ENCODE results near the gene GNA12.
A peak's percentile ranks its signal among the peaks of the same experiment; 100 is the strongest.
"Not testable (repeated sequence)": the region's sequence is repeated elsewhere in the genome, so short reads cannot be mapped to it uniquely, and the experiment has no call there.

Gene GNA12

GRCh38 chr7:2728316-2729030, 115.6 kb downstream of the GNA12 start:
- DNase-seq (ENCODE audit: low spot score): no peak

GRCh38 chr7:2727206-2727605, 116.9 kb downstream of the GNA12 start:
- DNase-seq (ENCODE audit: low spot score): not testable (repeated sequence)

GRCh38 chr7:2726316-2727018, 117.6 kb downstream of the GNA12 start:
- no peak for DNase-seq (ENCODE audit: low spot score)

- DNase-seq (ENCODE audit: low spot score): no peak
Measured at GRCh38 chr7:2725178-2726105, 118.7 kb downstream of the GNA12 start.

- DNase-seq (ENCODE audit: low spot score): no peak
Measured at GRCh38 chr7:2724453-2725177, 119.5 kb downstream of the GNA12 start.

- DNase-seq (ENCODE audit: low spot score): not testable (repeated sequence)
Measured at GRCh38 chr7:2724036-2724435, 120.1 kb downstream of the GNA12 start.

GRCh38 chr7:2723138-2723850, 120.8 kb downstream of the GNA12 start:
- no peak for DNase-seq (ENCODE audit: low spot score)

GRCh38 chr7:2722591-2722990, 121.5 kb downstream of the GNA12 start:
- no peak for DNase-seq (ENCODE audit: low spot score)

GRCh38 chr7:2721842-2722241, 122.3 kb downstream of the GNA12 start:
- no peak for DNase-seq (ENCODE audit: low spot score)

- DNase-seq (ENCODE audit: low spot score): no peak
Measured at GRCh38 chr7:2720024-2720423, 124.1 kb downstream of the GNA12 start.

- DNase-seq (ENCODE audit: low spot score): peak; percentile 38
Measured at GRCh38 chr7:2719007-2719406, 125.1 kb downstream of the GNA12 start.

GRCh38 chr7:2718296-2718965, 125.7 kb downstream of the GNA12 start:
- DNase-seq (ENCODE audit: low spot score): no peak

GRCh38 chr7:2717293-2718261, 126.5 kb downstream of the GNA12 start:
- DNase-seq (ENCODE audit: low spot score): no peak

GRCh38 chr7:2716906-2717292, 127.2 kb downstream of the GNA12 start:
- no peak for DNase-seq (ENCODE audit: low spot score)

- DNase-seq (ENCODE audit: low spot score): no peak
Measured at GRCh38 chr7:2716488-2716887, 127.6 kb downstream of the GNA12 start.

- no peak for DNase-seq (ENCODE audit: low spot score)
Measured at GRCh38 chr7:2715341-2716231, 128.5 kb downstream of the GNA12 start.

GRCh38 chr7:2714636-2715035, 129.5 kb downstream of the GNA12 start:
- no peak for DNase-seq (ENCODE audit: low spot score)

- DNase-seq (ENCODE audit: low spot score): no peak
Measured at GRCh38 chr7:2713978-2714377, 130.1 kb downstream of the GNA12 start.
